ENCODE data around the gene TMEM212.
"Not testable (repeated sequence)": the region's sequence is repeated elsewhere in the genome, so short reads cannot be mapped to it uniquely, and the experiment has no call there.

Gene TMEM212

GRCh38 chr3:171901615-171902312, 58.6 kb downstream of the TMEM212 start:
- no peak for TF ChIP-seq CTCF (conservative IDR thresholded peaks at IDR 0.05; ENCODE audit: low read depth)
- DNase-seq (ENCODE audit: low spot score), result no peak
- CTCF ChIA-PET, result interaction anchor here (0.7 kb wide), 1 partner anchor 92 kb away, joined by 3 read pairs; no protein-coding TSS in a partner anchor

DNA sequence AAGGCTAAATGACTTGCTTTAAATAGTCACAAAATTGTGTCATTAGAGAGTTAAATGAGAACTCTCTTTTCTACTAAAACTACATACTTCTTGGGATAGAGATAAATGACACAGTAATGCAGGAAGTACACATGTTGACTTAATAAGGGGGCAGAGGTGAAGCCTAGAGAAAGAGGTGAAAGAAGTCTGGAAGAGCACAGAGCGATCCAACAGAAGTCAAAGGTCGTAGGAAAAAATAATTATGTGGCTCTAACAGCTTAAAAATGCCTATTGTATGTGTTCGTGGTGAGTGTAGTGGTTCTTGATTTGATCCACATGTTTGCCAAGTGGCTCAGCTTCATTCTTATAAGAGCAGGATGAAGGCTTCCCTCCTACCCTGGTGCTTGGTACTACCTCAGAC, 61.7 kb downstream of the TMEM212 start:
- ChIA-PET CTCF (no interaction called here), POLR2A (ENCODE audit: low non-redundant PET) (no interaction called here)
- TF ChIP-seq CTCF (conservative IDR thresholded peaks at IDR 0.05; ENCODE audit: low read depth), result no peak
- DNase-seq (ENCODE audit: low spot score), result no peak
- H3K27ac ChIP-seq, result no peak overlapping the region

More at GRCh38 chr3:171901615-171902312, 58.6 kb downstream of the TMEM212 start:
- POLR2A ChIA-PET (ENCODE audit: low non-redundant PET), result no interaction called here
- no peak overlapping the region for H3K27ac ChIP-seq

- POLR2A ChIA-PET (ENCODE audit: low non-redundant PET); DNase-seq (ENCODE audit: low spot score); H3K27ac ChIP-seq: not testable (repeated sequence)
- CTCF ChIA-PET, result interaction anchor here (0.6 kb wide), 1 partner anchor 1214 kb away, joined by 3 read pairs; no protein-coding TSS in a partner anchor
Observed at GRCh38 chr3:171906503-171906902, 63.4 kb downstream of the TMEM212 start.

GRCh38 chr3:171906951-171907676, 64.0 kb downstream of the TMEM212 start:
- no peak for TF ChIP-seq CTCF (conservative IDR thresholded peaks at IDR 0.05; ENCODE audit: low read depth)
- H3K27ac ChIP-seq, result no peak overlapping the region
- no peak for DNase-seq (ENCODE audit: low spot score)
- ChIA-PET POLR2A (ENCODE audit: low non-redundant PET) (no interaction called here), CTCF (interaction anchor here (0.6 kb wide), 1 partner anchor 1215 kb away, joined by 3 read pairs; no protein-coding TSS in a partner anchor)

DNA sequence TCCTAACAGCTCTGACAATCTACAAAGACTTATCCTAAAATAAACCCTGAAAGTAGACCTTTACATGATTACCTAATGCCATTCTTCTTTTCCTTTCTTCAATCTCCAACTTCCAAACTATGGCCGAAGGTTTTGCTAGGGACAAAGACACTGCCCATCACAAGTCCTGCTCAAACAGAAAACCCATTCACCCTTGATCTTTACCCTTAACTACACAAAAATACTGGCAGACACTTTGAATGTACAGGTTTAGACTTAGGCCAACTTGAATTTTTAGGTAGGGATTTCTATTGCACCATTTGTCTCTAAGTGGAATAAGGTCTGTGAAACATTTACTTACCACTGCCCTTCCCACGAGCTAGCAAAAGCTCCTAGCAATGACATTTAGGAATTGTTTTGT, 64.6 kb downstream of the TMEM212 start:
- POLR2A ChIA-PET (ENCODE audit: low non-redundant PET), result no interaction called here
- H3K27ac ChIP-seq, result no peak overlapping the region
- DNase-seq (ENCODE audit: low spot score), result no peak
- no peak for TF ChIP-seq CTCF (conservative IDR thresholded peaks at IDR 0.05; ENCODE audit: low read depth)
- CTCF ChIA-PET, result no interaction called here

DNA sequence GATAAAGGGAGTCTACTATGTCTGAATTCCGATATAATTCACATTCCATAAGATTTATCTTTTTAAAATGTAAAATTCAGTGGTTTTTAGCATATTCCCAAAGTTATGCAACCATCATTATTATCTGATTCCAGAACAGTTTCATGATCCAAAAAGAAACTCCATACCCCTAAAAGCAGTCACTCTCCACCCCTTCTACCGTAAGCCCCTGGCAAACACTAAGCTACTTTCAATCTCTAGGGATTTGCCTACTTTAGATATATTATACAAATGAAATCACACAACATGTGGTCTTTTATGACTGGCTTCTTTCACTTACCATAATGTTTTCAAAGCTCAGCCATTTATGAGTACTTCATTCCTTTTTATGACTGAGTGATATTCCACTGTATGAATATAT, 65.6 kb downstream of the TMEM212 start:
- no peak overlapping the region for H3K27ac ChIP-seq
- POLR2A ChIA-PET (ENCODE audit: low non-redundant PET), result no interaction called here
- no peak for DNase-seq (ENCODE audit: low spot score)
- no peak for TF ChIP-seq CTCF (conservative IDR thresholded peaks at IDR 0.05; ENCODE audit: low read depth)
- CTCF ChIA-PET, result no interaction called here

Measured in RWPE1 (cell line).